ENCODE data around the gene TJP3.
A peak's percentile ranks its signal among the peaks of the same experiment; 100 is the strongest.
"Not testable (repeated sequence)": the region's sequence is repeated elsewhere in the genome, so short reads cannot be mapped to it uniquely, and the experiment has no call there.

TJP3 gene

DNA sequence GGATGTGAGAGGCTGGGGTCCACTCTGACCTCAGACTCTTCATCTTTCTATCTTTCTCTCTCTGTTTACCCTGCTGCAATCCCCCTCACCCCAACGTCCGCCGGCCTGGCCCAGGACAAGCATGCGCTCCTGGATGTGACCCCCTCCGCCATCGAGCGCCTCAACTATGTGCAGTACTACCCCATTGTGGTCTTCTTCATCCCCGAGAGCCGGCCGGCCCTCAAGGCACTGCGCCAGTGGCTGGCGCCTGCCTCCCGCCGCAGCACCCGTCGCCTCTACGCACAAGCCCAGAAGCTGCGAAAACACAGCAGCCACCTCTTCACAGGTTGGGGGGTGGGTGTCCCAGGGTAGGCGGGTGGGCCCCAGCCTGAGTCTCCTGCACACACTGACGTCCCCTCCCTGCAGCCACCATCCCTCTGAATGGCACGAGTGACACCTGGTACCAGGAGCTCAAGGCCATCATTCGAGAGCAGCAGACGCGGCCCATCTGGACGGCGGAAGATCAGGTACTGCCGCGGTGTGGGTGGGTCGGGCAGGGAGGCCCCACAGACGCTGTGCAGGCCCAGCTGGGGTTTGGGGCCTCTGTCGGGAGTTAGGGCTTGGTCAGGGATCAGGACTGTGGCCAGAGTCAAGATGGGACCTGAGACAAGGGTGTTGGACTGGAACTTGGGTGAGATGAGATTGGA is 38.3 kb downstream of the TJP3 start:
- DNase-seq, result no peak

DNA sequence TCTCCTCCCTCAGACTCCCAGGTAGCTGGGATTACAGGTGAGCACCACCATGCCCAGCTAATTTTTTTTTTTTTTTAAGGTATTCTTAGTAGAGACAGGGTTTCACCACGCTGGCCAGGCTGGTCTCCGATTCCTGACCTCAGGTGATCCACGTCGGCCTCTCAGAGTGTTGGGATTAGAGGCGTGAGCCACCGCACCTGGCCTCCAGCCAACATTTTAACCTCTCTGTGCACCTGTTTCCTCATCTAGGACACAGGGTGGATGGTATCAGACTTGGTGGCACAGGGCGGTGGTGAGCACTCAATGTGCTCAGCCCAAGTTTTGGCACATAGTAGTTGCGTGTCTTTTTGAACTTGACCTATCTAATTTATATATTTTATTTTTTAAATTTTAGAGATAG is 40.8 kb downstream of the TJP3 start:
- DNase-seq, result no peak

DNA sequence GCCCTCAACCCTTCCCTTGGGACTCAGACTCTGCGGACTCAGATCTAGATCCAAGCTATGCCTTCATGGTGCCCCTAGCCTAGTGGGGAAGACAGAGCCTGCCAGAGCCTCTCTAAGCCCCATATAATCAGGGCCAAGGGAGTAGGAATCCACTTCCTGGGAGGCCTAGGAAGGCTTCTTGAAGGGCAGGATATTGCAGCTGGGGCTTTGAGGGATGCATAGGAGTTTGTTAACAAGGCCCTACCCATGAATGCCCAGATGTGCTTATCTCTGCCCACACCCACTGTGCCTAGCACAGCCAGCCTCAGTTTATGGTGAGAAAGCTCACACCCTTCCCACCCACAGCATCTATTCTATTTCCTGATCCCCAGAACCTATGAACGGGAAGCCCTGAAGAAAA is 42.0 kb downstream of the TJP3 start:
- no peak for DNase-seq

DNA sequence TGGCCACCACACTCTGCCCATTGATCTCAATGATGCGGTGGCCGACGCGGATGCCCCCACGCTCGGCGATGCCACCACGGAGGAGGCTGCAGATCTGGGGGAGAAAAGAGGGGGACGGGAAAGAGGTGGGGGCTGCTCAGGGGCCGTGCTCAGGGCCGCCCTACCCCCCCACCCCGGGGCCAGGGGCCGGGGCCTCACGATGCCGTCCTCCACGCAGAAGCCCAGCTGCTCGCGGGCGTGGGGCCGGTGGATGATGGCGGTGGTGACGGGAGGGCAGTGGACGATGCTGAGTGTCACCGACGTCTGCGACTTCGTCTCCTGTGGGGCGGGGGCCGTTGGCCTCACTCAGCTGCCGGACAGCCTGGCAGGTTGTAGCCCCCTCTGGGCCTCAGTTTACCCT is 43.1 kb downstream of the TJP3 start:
- no peak for DNase-seq

DNA sequence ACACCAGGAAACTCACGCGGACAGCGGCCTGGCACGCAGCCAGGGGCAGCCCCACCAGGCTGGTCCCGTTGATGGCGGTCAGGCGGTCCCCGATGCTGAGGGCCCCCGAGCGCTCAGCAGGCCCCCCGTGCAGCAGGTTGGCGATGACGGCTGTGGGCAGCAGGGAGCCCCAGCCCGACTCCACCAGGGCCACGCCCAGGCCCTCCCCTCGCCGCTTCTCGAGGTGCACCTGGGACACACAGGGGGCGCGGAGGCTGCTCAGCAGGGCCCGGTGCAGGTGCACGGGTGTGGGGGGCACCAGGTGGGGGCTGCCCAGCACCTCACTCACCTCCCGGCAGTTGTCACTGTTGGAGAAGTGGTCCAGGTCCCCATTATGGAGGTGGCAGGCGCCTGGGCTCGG is 44.3 kb downstream of the TJP3 start:
- DNase-seq, result no peak

DNA sequence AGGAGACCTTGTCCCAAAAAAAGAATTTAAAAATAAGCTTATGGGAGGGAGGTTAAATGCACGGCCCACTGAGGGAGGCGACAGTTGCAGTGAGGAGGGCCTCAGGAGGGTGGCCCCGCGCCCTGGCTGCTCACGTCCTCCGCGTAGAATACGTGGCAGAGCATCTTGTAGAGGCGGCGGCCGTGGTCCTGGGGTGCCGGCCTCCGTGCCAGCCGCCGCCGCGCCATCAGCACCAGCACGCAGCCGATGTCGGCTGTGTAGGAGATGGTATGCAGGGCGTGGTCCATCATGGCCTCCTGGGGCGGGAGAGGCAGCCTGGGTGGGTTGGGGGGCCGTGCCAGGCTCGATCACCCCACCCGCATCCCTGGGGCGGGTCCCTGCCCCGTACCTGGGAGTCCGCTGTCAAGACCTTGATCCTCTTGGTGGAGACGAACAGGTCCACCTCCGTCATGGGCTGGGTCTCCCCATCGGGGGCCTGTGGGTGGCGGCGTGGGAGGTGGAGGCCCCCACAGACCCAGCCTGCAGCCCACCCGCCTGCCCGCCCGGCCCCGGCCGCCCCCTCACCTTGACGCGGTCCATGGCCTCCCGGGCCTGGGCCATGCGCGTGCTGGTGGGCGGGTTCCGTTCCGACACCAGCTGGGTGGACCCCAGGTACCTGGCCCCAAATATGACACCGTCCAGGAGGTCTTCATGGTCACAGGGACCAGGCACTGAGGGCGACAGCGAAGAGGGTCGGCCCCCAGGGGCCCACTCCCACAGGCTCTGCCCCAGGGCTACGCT is 45.6 kb downstream of the TJP3 start:
- no peak for DNase-seq

DNA sequence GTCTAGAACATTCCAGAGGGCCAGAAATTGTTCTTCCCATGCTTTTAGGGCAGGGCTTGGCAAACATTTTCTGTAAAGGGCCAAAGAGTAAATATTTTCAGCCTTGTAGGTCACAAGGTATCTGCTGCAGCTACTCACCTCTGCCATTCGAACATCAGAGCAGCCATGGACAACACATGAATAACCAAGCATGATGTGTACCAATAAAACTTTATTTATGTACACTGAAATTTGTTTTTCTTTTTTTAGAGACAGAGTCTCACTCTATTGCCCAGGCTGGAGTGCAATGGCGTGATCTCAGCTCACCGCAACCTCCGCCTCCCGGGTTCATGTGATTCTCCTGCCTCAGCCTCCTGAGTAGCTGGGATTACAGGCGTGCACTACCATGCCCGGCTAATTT is 49.5 kb downstream of the TJP3 start:
- DNase-seq, result not testable (repeated sequence)

DNA sequence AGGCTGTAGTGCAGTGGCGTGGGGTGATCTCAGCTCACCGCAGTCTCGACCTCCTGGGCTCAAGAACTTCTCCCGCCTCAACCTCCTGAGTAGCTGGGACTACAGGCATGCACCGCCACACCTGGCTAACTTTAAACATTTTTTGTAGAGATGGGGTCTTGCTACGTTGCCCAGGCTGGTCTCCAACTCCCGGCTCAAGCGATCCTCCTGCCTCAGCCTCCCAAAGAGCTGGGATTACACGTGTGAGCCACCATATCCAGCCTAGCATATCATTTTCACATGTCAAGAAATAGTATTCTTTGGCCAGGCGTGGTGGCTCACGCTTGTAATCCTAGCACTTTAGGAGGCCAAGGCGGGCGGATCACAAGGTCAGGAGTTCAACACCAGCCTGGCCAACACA is 50.1 kb downstream of the TJP3 start:
- not testable (repeated sequence) for DNase-seq

DNA sequence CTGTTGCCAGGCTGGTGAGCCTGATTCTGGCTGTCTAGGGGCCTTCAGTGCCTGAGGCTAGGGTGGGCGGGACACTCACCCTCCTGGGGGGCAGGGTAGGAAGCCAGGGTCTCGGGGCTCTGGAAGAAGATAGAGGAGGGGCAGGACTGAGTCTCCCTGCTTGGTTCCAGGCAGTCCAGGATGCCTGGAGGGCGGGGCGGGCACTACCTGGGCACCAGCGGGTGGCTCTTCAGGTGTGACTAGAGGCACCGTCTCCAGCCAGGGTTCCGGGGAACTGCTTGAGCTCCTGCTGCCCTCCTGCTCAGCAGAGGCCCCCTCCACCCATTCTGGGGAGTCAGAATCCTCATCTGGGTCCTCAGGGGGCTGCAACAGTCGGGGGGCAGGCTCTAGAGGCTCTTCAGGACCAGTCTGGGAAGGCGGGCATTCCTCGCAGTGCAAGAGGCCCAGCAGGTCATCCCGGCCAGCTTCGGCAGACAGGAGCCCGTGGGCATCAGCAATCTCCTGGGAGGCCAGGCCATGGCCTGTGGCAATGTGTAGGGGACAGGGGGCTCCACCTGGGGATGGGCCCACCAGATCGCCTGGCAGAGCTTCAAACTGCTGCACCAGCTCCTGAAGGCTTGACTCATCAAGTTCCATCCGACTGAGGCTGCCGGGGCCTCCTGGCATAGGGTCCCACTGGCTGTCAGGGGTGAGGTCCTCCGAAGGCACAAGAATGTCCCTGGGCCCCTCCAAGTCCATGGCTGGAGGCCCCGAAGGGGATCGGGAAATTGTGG is 51.5 kb downstream of the TJP3 start:
- DNase-seq, result no peak

DNA sequence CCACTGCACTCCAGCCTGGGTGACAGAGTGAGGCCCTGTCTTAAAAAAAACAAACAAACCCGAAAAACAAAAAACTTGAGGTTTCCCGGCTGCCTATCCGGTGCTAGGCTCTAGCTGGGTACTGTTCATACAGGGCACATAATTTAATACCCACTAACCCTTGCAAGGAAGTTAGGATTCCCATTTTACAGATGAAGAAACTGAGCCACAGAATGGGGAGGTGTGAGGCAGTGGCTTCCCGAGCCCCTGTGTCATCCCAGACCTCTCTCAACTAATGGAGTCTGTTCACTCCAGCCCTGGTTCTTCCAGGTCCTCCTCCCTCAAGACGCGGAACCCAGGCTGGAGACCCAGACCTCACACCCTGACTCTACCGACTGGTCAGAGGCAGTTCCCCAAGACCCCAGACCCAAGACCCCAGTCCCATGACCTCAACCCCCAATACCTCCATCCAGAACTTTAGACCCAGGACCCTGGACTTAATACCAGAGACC is 52.7 kb downstream of the TJP3 start:
- no peak for DNase-seq

DNA sequence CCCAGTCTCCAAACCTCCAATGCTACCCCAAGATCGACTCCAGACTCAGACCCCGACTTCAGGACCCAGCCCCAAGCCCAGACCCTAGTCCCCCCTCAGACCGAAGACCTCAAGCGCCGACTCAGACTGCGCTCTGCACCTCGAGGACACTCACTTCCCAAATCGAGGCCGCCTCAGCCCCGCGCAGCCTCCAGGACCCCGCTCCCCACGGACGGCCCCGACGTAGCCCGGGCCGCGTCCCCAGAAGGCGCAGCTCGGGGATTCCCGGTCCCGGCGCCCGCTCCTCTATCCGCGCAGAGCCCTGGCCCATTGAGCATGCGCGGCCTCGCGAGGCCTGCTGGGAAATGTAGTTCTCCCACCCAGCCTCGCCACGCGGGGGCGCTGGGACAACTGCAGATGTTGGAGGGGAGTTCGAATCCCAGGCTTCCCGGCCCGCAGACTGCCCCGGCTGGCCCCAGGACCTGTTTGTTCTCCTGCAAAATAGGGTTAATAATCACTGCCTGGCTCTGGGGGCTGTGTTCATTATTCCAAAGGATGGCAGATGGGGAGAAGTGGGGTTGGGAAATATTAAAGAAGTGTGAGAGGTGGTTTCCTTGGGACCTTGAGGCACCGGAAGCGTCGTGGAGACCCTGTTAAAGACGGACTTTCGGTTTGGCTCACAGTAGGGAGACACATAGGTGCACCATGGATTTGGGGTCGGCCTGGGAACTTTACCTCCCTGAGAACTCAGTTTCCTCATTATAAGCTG is 53.4 kb downstream of the TJP3 start, which contains the start of gene APBA3:
Gene APBA3 (minus strand): TSS at position 311 of the 748 bp plus-strand sequence. CDS start 1,428 bp downstream, outside the sequence.
- peak; percentile 78 for DNase-seq

DNA sequence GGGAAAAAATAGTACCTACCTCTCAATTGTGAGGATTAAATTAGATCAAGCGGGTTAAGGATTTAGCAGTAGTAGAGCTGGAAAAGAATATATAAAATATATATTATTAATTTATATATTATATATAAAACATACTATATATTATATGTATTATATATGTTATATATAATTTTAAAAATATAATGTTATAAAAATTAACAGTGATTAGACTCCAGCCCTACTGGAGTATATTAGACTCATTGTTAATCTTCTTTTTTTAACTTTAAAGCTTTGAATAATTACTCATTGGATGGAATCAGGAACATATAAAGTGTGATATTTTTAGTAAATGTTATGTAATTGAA is 53.9 kb downstream of the TJP3 start:
- DNase-seq, result no peak

DNA sequence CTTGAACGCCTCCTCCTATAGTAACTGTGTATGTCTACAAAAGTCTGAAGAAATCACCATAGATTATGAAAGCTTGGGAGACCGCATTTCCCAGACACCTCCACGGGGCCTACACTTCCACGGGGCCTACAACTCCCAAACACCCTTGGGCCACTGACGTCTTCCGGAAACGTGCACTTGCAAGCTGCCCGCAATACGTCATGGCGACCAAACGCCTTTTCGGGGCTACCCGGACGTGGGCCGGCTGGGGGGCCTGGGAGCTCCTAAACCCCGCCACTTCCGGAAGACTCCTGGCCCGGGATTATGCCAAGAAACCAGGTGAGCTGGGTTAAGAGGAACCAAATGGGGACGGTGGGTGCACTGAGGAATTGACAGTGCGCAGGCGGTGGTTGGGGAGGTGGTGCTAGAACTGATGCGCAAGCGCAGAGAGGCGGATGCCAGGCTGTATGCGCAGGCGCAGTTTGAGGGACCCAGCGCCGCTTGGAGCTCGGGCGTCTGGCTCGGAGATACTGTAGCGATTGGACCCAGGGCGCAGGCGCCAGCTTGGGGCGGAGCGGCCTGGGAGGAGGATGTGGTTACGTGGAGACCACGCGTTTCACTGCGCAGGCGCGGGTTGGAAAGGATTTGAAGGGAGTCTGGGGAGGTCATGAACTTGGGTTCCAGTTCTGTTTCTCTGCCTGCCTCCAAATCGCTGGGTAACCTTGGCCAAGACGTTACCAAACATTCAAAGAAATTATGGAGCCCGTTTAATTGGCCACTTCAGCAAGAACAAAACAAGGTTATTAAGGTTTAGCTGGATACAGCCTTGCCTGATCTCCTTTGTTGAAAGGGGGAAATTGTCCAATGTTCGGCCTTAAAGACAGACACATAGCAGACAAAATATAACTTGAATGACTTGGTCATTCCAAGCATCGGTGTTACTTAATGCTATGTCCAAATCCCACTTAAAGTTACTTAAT is 54.6 kb downstream of the TJP3 start, which contains the start of gene MRPL54:
Gene MRPL54 (plus strand): TSS at position 182 of the 959 bp plus-strand sequence. CDS start 19 bp downstream, at position 201.
- peak; percentile 98 for DNase-seq

DNA sequence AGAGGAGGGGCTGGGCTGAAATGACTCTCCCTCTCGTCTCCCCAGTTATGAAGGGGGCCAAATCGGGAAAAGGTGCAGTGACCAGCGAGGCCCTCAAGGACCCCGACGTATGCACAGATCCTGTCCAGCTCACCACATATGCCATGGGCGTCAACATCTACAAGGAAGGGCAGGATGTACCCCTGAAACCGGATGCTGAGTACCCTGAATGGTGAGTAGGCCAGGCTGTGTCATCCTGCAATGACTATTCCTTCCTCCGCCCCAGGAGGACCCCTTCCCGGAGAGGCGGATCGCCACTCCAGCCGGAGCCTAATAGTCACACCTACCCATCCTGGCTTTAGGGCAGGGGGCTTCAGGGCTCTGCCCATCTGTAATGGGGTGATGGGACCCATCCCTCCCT is 56.9 kb downstream of the TJP3 start:
- no peak for DNase-seq

DNA sequence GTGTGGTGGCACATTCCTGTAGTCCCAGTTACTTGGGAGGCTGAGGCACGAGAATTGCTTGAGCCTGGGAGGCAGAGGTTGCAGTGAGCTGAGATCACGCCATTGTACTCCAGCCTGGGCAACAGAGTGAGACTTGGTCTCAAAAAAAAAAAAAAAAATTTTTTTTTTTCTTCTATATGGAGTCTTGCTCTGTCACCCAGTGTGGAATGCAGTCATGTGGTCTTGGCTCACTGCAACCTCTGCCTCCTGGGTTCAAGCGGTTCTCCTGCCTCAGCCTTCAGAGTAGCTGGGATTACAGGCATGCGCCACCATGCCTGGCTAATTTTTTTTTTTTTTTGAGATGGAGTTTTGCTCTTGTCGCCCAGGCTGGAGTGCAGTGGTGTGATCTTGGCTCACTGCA is 57.6 kb downstream of the TJP3 start:
- not testable (repeated sequence) for DNase-seq

DNA sequence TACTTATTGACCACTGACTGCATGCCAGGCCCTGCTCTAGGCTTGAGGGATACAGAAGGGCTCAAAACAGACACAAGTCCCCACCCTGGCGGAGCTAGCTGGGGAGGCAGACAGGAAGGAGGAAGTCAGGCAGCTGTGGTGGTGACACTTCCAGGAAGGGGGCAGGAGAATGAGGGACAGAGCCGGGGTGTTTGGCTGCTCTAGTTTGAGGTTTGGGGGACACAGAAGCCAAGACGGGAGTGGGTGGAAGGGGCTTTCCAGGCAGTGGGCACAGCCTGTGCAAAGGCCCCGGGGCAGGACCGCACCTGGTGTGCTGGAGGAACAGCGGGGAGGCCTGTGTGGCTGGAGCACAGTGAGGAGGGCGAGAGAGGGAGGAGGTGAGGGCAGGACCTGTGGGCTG is 58.3 kb downstream of the TJP3 start:
- no peak for DNase-seq

DNA sequence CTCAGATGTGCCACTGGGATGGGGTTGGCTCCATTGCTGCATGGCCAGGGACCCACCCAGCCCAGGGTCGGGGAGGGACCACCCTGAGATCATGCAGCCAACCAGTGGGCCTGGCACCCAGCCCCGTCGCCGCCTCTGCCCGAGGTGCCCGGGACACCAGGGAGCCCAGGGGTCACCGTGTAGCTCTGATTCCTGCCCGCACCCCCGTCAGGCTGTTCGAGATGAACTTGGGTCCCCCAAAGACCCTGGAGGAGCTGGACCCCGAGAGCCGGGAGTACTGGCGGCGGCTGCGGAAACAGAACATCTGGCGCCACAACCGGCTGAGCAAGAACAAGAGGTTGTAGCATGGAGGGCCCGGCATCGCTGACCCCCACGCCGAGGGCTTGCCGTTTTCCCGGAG is 58.9 kb downstream of the TJP3 start:
- DNase-seq, result no peak

DNA sequence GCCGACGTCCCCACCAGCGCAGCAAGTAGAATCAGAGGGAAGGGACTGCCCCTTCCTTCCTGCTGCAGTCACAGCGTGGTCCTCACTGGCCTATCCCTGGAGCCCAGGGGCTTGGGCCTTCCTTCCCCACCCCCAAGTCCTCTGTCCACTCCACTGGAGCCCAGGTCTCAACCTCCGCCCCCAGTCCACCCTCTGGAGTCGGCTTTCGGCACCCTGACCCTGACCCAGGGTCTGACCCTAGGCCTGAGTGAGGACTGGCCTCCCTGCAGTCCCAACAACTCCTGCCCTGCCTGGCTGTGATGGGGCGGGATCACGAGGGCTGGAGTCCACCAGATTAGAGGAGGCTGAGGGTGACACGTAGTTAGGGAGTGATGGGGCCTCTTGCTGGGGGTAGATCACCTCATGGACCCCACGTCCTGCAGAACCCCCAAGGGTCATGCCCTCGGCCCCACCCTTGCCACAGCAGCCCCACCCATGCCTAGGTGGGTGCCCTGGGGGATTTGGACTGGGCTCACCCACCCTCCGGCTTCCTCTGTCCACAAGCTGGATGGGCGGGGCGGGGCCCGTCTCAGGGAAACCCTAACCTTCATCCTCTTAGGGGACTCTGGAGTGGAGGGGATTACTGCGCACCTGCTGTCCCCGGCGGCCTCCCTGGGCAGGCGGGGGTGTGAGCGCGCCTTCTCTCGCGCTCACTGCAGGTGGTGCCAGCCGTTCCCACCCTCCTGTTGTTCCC is 60.0 kb downstream of the TJP3 start:
- no peak for DNase-seq

DNA sequence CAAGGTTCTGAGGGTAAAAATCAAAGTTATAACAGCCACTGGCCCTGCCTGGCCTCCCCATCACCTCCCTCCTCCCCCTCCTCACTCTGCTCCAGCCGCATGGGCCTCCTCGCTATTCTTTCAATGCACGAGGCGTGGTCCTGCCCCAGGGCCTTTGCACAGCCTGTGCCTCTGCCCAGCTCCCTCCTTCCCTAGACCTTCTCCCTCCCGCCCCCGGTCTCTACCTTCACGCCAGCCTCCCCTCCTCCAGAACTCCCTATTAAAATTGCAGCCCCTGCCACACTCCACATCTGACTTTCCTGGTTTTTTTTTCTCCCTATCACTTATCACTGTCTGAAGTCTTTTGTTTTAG is 60.5 kb downstream of the TJP3 start:
- DNase-seq, result no peak

DNA sequence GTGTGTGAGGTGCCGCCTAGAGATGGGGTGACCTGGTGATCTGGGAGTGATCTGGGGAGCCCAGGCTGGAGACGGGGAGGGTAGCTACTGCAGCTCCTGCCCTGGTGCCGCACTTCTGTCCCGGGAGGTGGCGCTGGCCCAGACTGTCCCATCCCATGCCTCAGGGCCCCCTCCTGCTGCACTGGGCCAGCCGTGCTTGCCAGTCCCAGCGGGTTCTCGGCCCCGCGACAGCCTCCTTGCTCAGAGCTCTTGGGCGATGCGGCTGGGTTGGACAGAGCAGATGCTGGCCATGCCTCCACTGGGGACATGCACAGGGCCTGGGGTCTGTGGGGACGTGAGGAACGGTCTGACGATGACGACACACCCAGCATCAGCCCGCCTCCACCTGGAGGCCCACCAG is 61.3 kb downstream of the TJP3 start:
- no peak for DNase-seq
